Measurements from ENCODE around the gene DYNLT2.
"Not testable (repeated sequence)": the region's sequence is repeated elsewhere in the genome, so short reads cannot be mapped to it uniquely, and the experiment has no call there.

Gene DYNLT2

GRCh38 chr6:169766921-169767736 is 15.8 kb upstream of the DYNLT2 start:
- ChIA-PET POLR2A (no interaction called here), CTCF (interaction anchor here (1.2 to 2.0 kb wide), 3 partner anchors 9 to 15 kb away, joined by 3 to 7 read pairs (median 5); no protein-coding TSS in a partner anchor)
- DNase-seq (ENCODE audit: extremely low spot score): no peak
- TF ChIP-seq CTCF (IDR thresholded peaks at IDR 0.05; ENCODE audit: control extremely low read depth, extremely low read depth, low read depth, missing control alignments): no peak

GRCh38 chr6:169766232-169766631 is 14.9 kb upstream of the DYNLT2 start:
- POLR2A ChIA-PET: no interaction called here
- no peak for DNase-seq (ENCODE audit: extremely low spot score)
- CTCF ChIA-PET: interaction anchor here (1.2 to 2.0 kb wide), 3 partner anchors 9 to 14 kb away, joined by 3 to 7 read pairs (median 5); no protein-coding TSS in a partner anchor
- no peak for TF ChIP-seq CTCF (IDR thresholded peaks at IDR 0.05; ENCODE audit: control extremely low read depth, extremely low read depth, low read depth, missing control alignments)

DNA sequence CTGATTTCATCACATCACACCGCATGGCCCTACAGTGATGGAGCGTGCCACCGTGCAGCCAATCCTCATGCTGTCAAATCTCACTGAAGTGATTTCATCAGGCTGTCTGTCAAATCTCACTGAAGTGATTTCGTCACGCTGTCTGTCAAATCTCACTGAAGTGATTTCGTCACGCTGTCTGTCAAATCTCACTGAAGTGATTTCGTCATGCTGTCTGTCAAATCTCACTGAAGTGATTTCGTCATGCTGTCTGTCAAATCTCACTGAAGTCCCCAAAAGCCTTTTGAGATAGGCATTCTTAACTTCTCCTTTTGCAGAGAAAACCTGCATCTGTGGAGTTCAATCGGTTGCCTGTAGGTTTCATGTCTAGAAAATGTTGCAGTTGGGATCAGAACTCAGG is 14.4 kb upstream of the DYNLT2 start:
- DNase-seq (ENCODE audit: extremely low spot score); POLR2A ChIA-PET: not testable (repeated sequence)
- CTCF ChIA-PET: interaction anchor here (0.9 to 2.0 kb wide), 3 partner anchors 9 to 11 kb away, joined by 3 to 5 read pairs (median 3); no protein-coding TSS in a partner anchor

DNA sequence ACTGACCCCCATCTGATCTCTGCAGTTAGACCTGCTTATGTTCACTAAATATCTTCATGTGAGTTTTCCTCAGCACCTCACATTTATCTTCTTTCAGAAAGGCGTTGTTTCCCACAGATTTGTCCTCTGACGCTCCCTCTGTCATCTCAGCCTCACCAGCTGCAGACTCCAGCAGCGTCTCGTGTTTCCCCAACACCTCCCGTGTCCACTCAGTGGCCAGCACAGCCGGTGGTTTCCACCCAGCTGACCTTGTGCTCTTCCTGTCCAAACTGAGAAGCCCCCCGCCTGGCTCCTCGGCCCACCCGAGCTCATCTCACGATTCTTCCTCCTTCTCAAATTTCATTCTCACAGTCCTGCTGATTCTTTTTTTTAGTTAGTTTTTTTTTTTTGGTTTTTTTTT is 12.5 kb upstream of the DYNLT2 start:
- no peak for TF ChIP-seq CTCF (IDR thresholded peaks at IDR 0.05; ENCODE audit: control extremely low read depth, extremely low read depth, low read depth, missing control alignments)
- DNase-seq (ENCODE audit: extremely low spot score): no peak
- POLR2A ChIA-PET: no interaction called here
- CTCF ChIA-PET: no interaction called here

- DNase-seq (ENCODE audit: extremely low spot score): no peak
- ChIA-PET POLR2A (no interaction called here), CTCF (no interaction called here)
- no peak for TF ChIP-seq CTCF (IDR thresholded peaks at IDR 0.05; ENCODE audit: control extremely low read depth, extremely low read depth, low read depth, missing control alignments)
These were observed 11.9 kb upstream of the DYNLT2 start for GRCh38 chr6:169763308-169763707.

GRCh38 chr6:169755162-169755561 is 3.8 kb upstream of the DYNLT2 start:
- TF ChIP-seq CTCF (IDR thresholded peaks at IDR 0.05; ENCODE audit: control extremely low read depth, extremely low read depth, low read depth, missing control alignments): no peak
- DNase-seq (ENCODE audit: extremely low spot score): no peak
- POLR2A ChIA-PET: no interaction called here
- CTCF ChIA-PET: interaction anchor here (1.0 to 2.7 kb wide), 4 partner anchors 14 to 76 kb away, joined by 3 to 8 read pairs (median 4); no protein-coding TSS in a partner anchor

GRCh38 chr6:169752074-169752623 is 777 bp upstream of the DYNLT2 start:
- CTCF ChIA-PET: interaction anchor here (1.0 to 1.8 kb wide), 5 partner anchors 10 to 37 kb away, joined by 3 to 7 read pairs (median 4); no protein-coding TSS in a partner anchor
- DNase-seq (ENCODE audit: extremely low spot score): no peak
- TF ChIP-seq CTCF (IDR thresholded peaks at IDR 0.05; ENCODE audit: control extremely low read depth, extremely low read depth, low read depth, missing control alignments): no peak
- POLR2A ChIA-PET: no interaction called here
